ENCODE measurements around the gene CASZ1. TPM values are rescaled to one million over a fixed set of nuclear protein-coding genes. Genes with fewer than 3 reads are reported as not detected.
A peak's percentile ranks its signal among the peaks of the same experiment; 100 is the strongest.

The CASZ1 gene
- total RNA-seq, 4 donors from 2014 or later: 5.2 to 38.5 (median 18.7) TPM

- Histone ChIP-seq H3K4me1 (peaks cover 19 to 39% of the 10 kb centered on the region in 2 donors), H3K4me3 (replicated peaks in 1 of 3) (no peak overlapping the region), H3K36me3 (no peaks in the 10 kb centered on the region), H3K27ac (peak overlapping the region in 1 of 3 donors; percentile 80), H3K27me3 (no peaks in the 10 kb centered on the region), H3K9me3 (no peaks in the 10 kb centered on the region)
- intact Hi-C loops (cut with DNase I): no loop called here
- no peak for DNase-seq
- no peak for TF ChIP-seq CTCF (IDR thresholded peaks at IDR 0.05)
- WGBS, 2 donors: 92% methylated on average over 17 of the region's 17 CpGs
Measured at GRCh38 chr1:10760566-10761502, 35.6 kb downstream of the CASZ1 start.

GRCh38 chr1:10759413-10760200 lies 36.8 kb downstream of the CASZ1 start:
- Histone ChIP-seq H3K27ac (no peak overlapping the region), H3K27me3 (no peaks in the 10 kb centered on the region), H3K4me1 (peaks cover 19 to 39% of the 10 kb centered on the region in 2 donors), H3K36me3 (no peaks in the 10 kb centered on the region), H3K9me3 (no peaks in the 10 kb centered on the region), H3K4me3 (replicated peaks in 1 of 3) (no peak overlapping the region)
- 77 to 89% methylated on average over 6 to 13 of the region's 15 CpGs for WGBS, 2 donors
- no peak for DNase-seq
- intact Hi-C loops (cut with DNase I): no loop called here
- TF ChIP-seq CTCF (IDR thresholded peaks at IDR 0.05) (no peak), POLR2A (IDR thresholded peaks at IDR 0.05) (no peak)

GRCh38 chr1:10756842-10757241 lies 39.6 kb downstream of the CASZ1 start:
- no peak for DNase-seq
- intact Hi-C loops (cut with DNase I): no loop called here
- no peak for TF ChIP-seq POLR2A (IDR thresholded peaks at IDR 0.05)
- no peak for TF ChIP-seq CTCF (IDR thresholded peaks at IDR 0.05)
- peaks cover 11 to 26% of the 10 kb centered on the region in 2 donors for H3K4me1 ChIP-seq
- WGBS, 2 donors: 63 to 75% methylated on average over 10 of the region's 10 CpGs
- H3K27ac ChIP-seq: no peak overlapping the region
- no peak overlapping the region for H3K4me3 ChIP-seq (replicated peaks in 1 of 3)
- no peaks in the 10 kb centered on the region for H3K36me3 ChIP-seq
- H3K9me3 ChIP-seq: no peaks in the 10 kb centered on the region
- H3K27me3 ChIP-seq: no peaks in the 10 kb centered on the region

GRCh38 chr1:10755970-10756521 lies 40.4 kb downstream of the CASZ1 start:
- DNase-seq: peak; percentile 21 to 27
- intact Hi-C loops (cut with DNase I): no loop called here
- H3K27ac ChIP-seq: no peak overlapping the region

More at GRCh38 chr1:10755970-10756521, 40.4 kb downstream of the CASZ1 start:
- 56 to 70% methylated on average over 12 to 22 of the region's 23 CpGs for WGBS, 2 donors
- H3K4me3 ChIP-seq (replicated peaks in 1 of 3): no peak overlapping the region
- no peaks in the 10 kb centered on the region for H3K9me3 ChIP-seq
- H3K36me3 ChIP-seq: no peaks in the 10 kb centered on the region
- no peaks in the 10 kb centered on the region for H3K27me3 ChIP-seq
- TF ChIP-seq CTCF (IDR thresholded peaks at IDR 0.05) (no peak), POLR2A (IDR thresholded peaks at IDR 0.05) (no peak)
- H3K4me1 ChIP-seq: peaks cover 3 to 18% of the 10 kb centered on the region in 2 donors

All from thyroid gland (tissue), 4 donors.